Kidney capillary endothelial cell (primary cell): ENCODE results near the gene SH3GLB2.
"Not testable (repeated sequence)": the region's sequence is repeated elsewhere in the genome, so short reads cannot be mapped to it uniquely, and the experiment has no call there.

Experiments used
- DNase-seq: peaks from one replicate; pipeline ENCODE4 v3.0.0-alpha.2; 2018; ENCODE audit warnings: low spot score

SH3GLB2 gene

GRCh38 chr9:129053020-129053419 is 24.9 kb upstream of the SH3GLB2 start:
- no peak for DNase-seq

GRCh38 chr9:129052592-129052991 is 24.5 kb upstream of the SH3GLB2 start:
- no peak for DNase-seq

GRCh38 chr9:129042016-129042415 is 13.9 kb upstream of the SH3GLB2 start:
- no peak for DNase-seq

GRCh38 chr9:129040113-129040643 is 12.0 kb upstream of the SH3GLB2 start:
- no peak for DNase-seq

- DNase-seq: no peak
Observed at GRCh38 chr9:129038109-129038852, 10.2 kb upstream of the SH3GLB2 start.

GRCh38 chr9:129037767-129038098 is 9.6 kb upstream of the SH3GLB2 start:
- DNase-seq: no peak

GRCh38 chr9:129036923-129037766 is 9.0 kb upstream of the SH3GLB2 start:
- no peak for DNase-seq

GRCh38 chr9:129036241-129036922 is 8.3 kb upstream of the SH3GLB2 start, which contains the start of gene MIGA2:
TSS of gene MIGA2 (plus strand) at chr9:129036626. CDS start at chr9:129040595, 3,969 bp downstream.
- DNase-seq: peak; percentile 99

- DNase-seq: not testable (repeated sequence)
Observed at GRCh38 chr9:129035838-129036237, 7.7 kb upstream of the SH3GLB2 start.

- no peak for DNase-seq
Observed at GRCh38 chr9:129033216-129033615, 5.1 kb upstream of the SH3GLB2 start.

- no peak for DNase-seq
Observed at GRCh38 chr9:129032541-129033159, 4.5 kb upstream of the SH3GLB2 start.

GRCh38 chr9:129031514-129031913 is 3.4 kb upstream of the SH3GLB2 start:
- no peak for DNase-seq

- DNase-seq: no peak
Observed at GRCh38 chr9:129030191-129030590, 2.1 kb upstream of the SH3GLB2 start.

- no peak for DNase-seq
Observed at GRCh38 chr9:129027685-129028191, 393 bp downstream of the SH3GLB2 start.

GRCh38 chr9:129027224-129027684 is 877 bp downstream of the SH3GLB2 start:
- no peak for DNase-seq

- no peak for DNase-seq
Observed at GRCh38 chr9:129026442-129027223, 1.5 kb downstream of the SH3GLB2 start.

- DNase-seq: no peak
Observed at GRCh38 chr9:129023908-129024233, 4.3 kb downstream of the SH3GLB2 start.

- no peak for DNase-seq
Observed at GRCh38 chr9:129023036-129023907, 4.9 kb downstream of the SH3GLB2 start.

- no peak for DNase-seq
Observed at GRCh38 chr9:129022037-129022436, 6.1 kb downstream of the SH3GLB2 start.

GRCh38 chr9:129021091-129021490 is 7.0 kb downstream of the SH3GLB2 start:
- no peak for DNase-seq
